GM18526 (cell line): ENCODE data around the gene TDRKH.

Source experiments
- POLR2A ChIP-seq: IDR thresholded peaks from 3 replicates; pipeline ENCODE4 v1.6.1; 2011; ENCODE audit not compliant: insufficient read length; ENCODE audit errors: extremely low read depth

Gene TDRKH

GRCh38 chr1:151829352-151830046, 39.2 kb upstream of the TDRKH start:
- TF ChIP-seq POLR2A, result no peak

GRCh38 chr1:151828921-151829320, 38.6 kb upstream of the TDRKH start:
- no peak for TF ChIP-seq POLR2A

- no peak for TF ChIP-seq POLR2A
Observed at GRCh38 chr1:151827853-151828252, 37.6 kb upstream of the TDRKH start.

- TF ChIP-seq POLR2A, result no peak
Observed at GRCh38 chr1:151825751-151826660, 35.7 kb upstream of the TDRKH start.

GRCh38 chr1:151825204-151825603, 34.9 kb upstream of the TDRKH start:
- no peak for TF ChIP-seq POLR2A

- no peak for TF ChIP-seq POLR2A
Observed at GRCh38 chr1:151823175-151823574, 32.9 kb upstream of the TDRKH start.

- no peak for TF ChIP-seq POLR2A
Observed at GRCh38 chr1:151822404-151822803, 32.1 kb upstream of the TDRKH start.

GRCh38 chr1:151820940-151821339, 30.6 kb upstream of the TDRKH start:
- no peak for TF ChIP-seq POLR2A

GRCh38 chr1:151819976-151820623, 29.8 kb upstream of the TDRKH start:
- no peak for TF ChIP-seq POLR2A

GRCh38 chr1:151819227-151819835, 29.0 kb upstream of the TDRKH start:
- no peak for TF ChIP-seq POLR2A

- TF ChIP-seq POLR2A, result no peak
Observed at GRCh38 chr1:151817353-151817730, 27.0 kb upstream of the TDRKH start.

GRCh38 chr1:151816548-151817352, 26.4 kb upstream of the TDRKH start:
- no peak for TF ChIP-seq POLR2A

- TF ChIP-seq POLR2A, result no peak
Observed at GRCh38 chr1:151815716-151816327, 25.5 kb upstream of the TDRKH start.

GRCh38 chr1:151814971-151815545, 24.8 kb upstream of the TDRKH start:
- no peak for TF ChIP-seq POLR2A
